Esophagus muscularis mucosa (tissue), 3 donors: ENCODE results near the gene TRIM40.

Experiments used
- CTCF ChIP-seq, 3 experiments: fragments of 200-600 bp in 2 of 3; fragments of 450-650 bp in 1 of 3; sonication (generic) in 2 of 3; IDR thresholded peaks; one replicate each; pipeline ENCODE4 v1.5.1; 2017 to 2019; ENCODE audit warnings: antibody characterized with exemption in 3 of 3, mild to moderate bottlenecking in 2 of 3, moderate library complexity in 1 of 3
- POLR2A ChIP-seq: fragments of 450-650 bp; IDR thresholded peaks from one replicate; pipeline ENCODE4 v1.6.1; 2017; ENCODE audit warnings: antibody characterized with exemption, moderate library complexity, mild to moderate bottlenecking, low read depth

- no peak for TF ChIP-seq POLR2A
- TF ChIP-seq CTCF (IDR thresholded peaks at IDR 0.05), result no peak
Measured at GRCh38 chr6:30113003-30113759, 22.8 kb upstream of the TRIM40 start, which contains the start of gene TRIM31.
